GM12878 (cell line): ENCODE data around the gene MRNIP. TPM values are rescaled to one million over a fixed set of nuclear protein-coding genes. Genes with fewer than 3 reads are reported as not detected.

Source experiments
- ATF7 ChIP-seq: fragments of 450-650 bp; IDR thresholded peaks from 2 replicates; pipeline ENCODE4 v1.6.1; 2016; ENCODE audit warnings: low read depth, mild to moderate bottlenecking
- BHLHE40 ChIP-seq, 2 experiments: fragments of 450-650 bp in 1 of 2; IDR thresholded peaks; 2 replicates each; pipeline ENCODE4 v1.6.1; 2011 to 2017; ENCODE audit warnings: low read depth in 2 of 2, borderline replicate concordance in 1 of 2, improper control_type of control experiment in 1 of 2, low read length in 1 of 2, mild to moderate bottlenecking in 1 of 2
- CBX5 ChIP-seq: sonication (generic); IDR thresholded peaks from 2 replicates; pipeline ENCODE4 v1.6.1; 2016; ENCODE audit warnings: low read depth, moderate library complexity, mild to moderate bottlenecking, inconsistent platforms
- CEBPZ ChIP-seq: fragments of 150-350 bp; IDR thresholded peaks from 2 replicates; pipeline ENCODE4 v1.6.1; 2016; ENCODE audit warnings: low read depth, low read length
- CREM ChIP-seq: IDR thresholded peaks from 2 replicates; pipeline ENCODE4 v1.6.1; 2014; ENCODE audit warnings: antibody characterized with exemption, low read depth
- DPF2 ChIP-seq: fragments of 450-650 bp; IDR thresholded peaks from 2 replicates; pipeline ENCODE4 v1.6.1; 2017; ENCODE audit warnings: mild to moderate bottlenecking
- EZH2 ChIP-seq: IDR thresholded peaks from 2 replicates; pipeline ENCODE4 v1.6.1; 2012; ENCODE audit warnings: low read depth, mild to moderate bottlenecking, control low read depth, inconsistent platforms, low read length, borderline replicate concordance; ENCODE audit not compliant: control insufficient read depth
- HDAC6 ChIP-seq: fragments of 200-600 bp; sonication (generic); IDR thresholded peaks from one replicate; pipeline ENCODE4 v1.8.0; 2017; ENCODE audit warnings: antibody characterized with exemption; ENCODE audit not compliant: unreplicated experiment
- IRF3 ChIP-seq: fragments of 450-650 bp; IDR thresholded peaks from 2 replicates; pipeline ENCODE4 v1.6.1; 2014; ENCODE audit warnings: mild to moderate bottlenecking
- LARP7 ChIP-seq: fragments of 450-650 bp; IDR thresholded peaks from 2 replicates; pipeline ENCODE4 v1.6.1; 2017; ENCODE audit warnings: mild to moderate bottlenecking
- MEF2B ChIP-seq: fragments of 450-650 bp; IDR thresholded peaks from 2 replicates; pipeline ENCODE4 v1.6.1; 2018; ENCODE audit warnings: mild to moderate bottlenecking, moderate library complexity; ENCODE audit not compliant: partially characterized antibody, poor library complexity, severe bottlenecking
- MTA2 ChIP-seq: fragments of 450-650 bp; IDR thresholded peaks from 2 replicates; pipeline ENCODE4 v1.6.1; 2016; ENCODE audit warnings: low read depth, mild to moderate bottlenecking, moderate library complexity
- NFIC ChIP-seq: IDR thresholded peaks from 2 replicates; pipeline ENCODE4 v1.6.1; 2012; ENCODE audit warnings: low read depth, mild to moderate bottlenecking, inconsistent platforms, low read length, moderate library complexity
- NR2F1 ChIP-seq: fragments of 450-650 bp; conservative IDR thresholded peaks from 2 replicates; pipeline ENCODE4 v1.6.1; 2017; ENCODE audit warnings: mild to moderate bottlenecking
- POLR2AphosphoS2 ChIP-seq: IDR thresholded peaks from 2 replicates; pipeline ENCODE4 v1.6.1; 2011; ENCODE audit warnings: low read depth, mild to moderate bottlenecking, low read length, improper control_type of control experiment, moderate library complexity
- RFX5 ChIP-seq: IDR thresholded peaks from 2 replicates; pipeline ENCODE4 v1.6.1; 2011; ENCODE audit warnings: low read depth, low read length, improper control_type of control experiment
- RUNX3 ChIP-seq: IDR thresholded peaks from 2 replicates; pipeline ENCODE4 v1.6.1; 2012; ENCODE audit warnings: low read length, inconsistent platforms
- SREBF1 ChIP-seq: IDR thresholded peaks from 2 replicates; pipeline ENCODE4 v1.6.1; 2012; ENCODE audit warnings: mild to moderate bottlenecking, low read length
- STAT1 ChIP-seq: fragments of 450-650 bp; conservative IDR thresholded peaks from 2 replicates; pipeline ENCODE4 v1.6.1; 2014; ENCODE audit warnings: antibody characterized with exemption, mild to moderate bottlenecking
- SUPT20H ChIP-seq: IDR thresholded peaks from 2 replicates; pipeline ENCODE4 v1.6.1; 2011; ENCODE audit warnings: low read depth, mild to moderate bottlenecking, low read length, moderate library complexity, borderline replicate concordance; ENCODE audit not compliant: control insufficient read depth
- TCF12 ChIP-seq: IDR thresholded peaks from 2 replicates; pipeline ENCODE4 v1.6.1; 2011; ENCODE audit warnings: low read depth, mild to moderate bottlenecking, low read length
- ZBTB4 ChIP-seq: fragments of 450-650 bp; formaldehyde crosslinking; IDR thresholded peaks from 2 replicates; pipeline ENCODE4 v1.4.0; 2022; ENCODE audit warnings: mild to moderate bottlenecking, moderate library complexity
- polyA plus RNA-seq, 11 experiments: library from polyadenylated mRNA; depleted of rRNA in 4 of 11; unstranded in 6 of 11; stranded (reverse) in 5 of 11; fragments of >200 nt; fragmentation: Nextera tagmentation in 4 of 11; fragmentation: Illumina TruSeq in 1 of 11; extraction: Ambion mirVana in 4 of 11; extraction: Trizol in 1 of 11; gene quantifications; 1 replicate in 1 of 11; 2 replicates in 10 of 11; pipeline versions ENCODE4 v1.2.1 to v1.2.3, GENCODE V29; 2011 to 2016; ENCODE audit warnings: inconsistent platforms in 2 of 11, missing spikeins in 2 of 11, low read depth in 1 of 11
- total RNA-seq, 4 experiments: library from RNA; depleted of rRNA in 3 of 4; stranded (reverse); fragments of >200 nt in 3 of 4; fragmentation: Illumina TruSeq in 1 of 4; extraction: Trizol in 1 of 4; gene quantifications; 2 replicates each; pipeline versions ENCODE4 v1.2.1 to v1.2.3, GENCODE V29; 2013 to 2021
- TF ChIP-seq, protein P1 (sequence below): IDR thresholded peaks from 2 replicates; pipeline ENCODE4 v1.6.1; 2012; ENCODE audit warnings: low read depth, low read length, improper control_type of control experiment

MRNIP gene
- total and polyA plus RNA-seq, 10 of the 15 experiments (the other 5 are each of a cell fraction or from before 2014, with no cell fraction given), result 2.4 to 30.4 (median 13.1) TPM

GRCh38 chr5:179803651-179804554 is 54.7 kb downstream of the MRNIP start (continued):
- TF ChIP-seq ZBTB4 (CRISPR knock-in tag), result no peak
- TF ChIP-seq LARP7, result no peak
- no peak for TF ChIP-seq CREM
- TF ChIP-seq BHLHE40 (IDR thresholded peaks at IDR 0.05; ENCODE audit: borderline replicate concordance in 1 of 2, low read depth in 2 of 2, low read length in 1 of 2), result no peak
- TF ChIP-seq STAT1, result no peak
- no peak for TF ChIP-seq IRF3
- TF ChIP-seq EZH2, result no peak
- no peak for TF ChIP-seq SREBF1
- TF ChIP-seq NR2F1, result no peak
- TF ChIP-seq TCF12, result no peak
- TF ChIP-seq POLR2AphosphoS2, result peak; percentile 10; the same call in 1 of the 2 replicates
- no peak for TF ChIP-seq NFIC
- peak; percentile 55 for TF ChIP-seq RFX5
- TF ChIP-seq MEF2B, result peak; percentile 14
- no peak for TF ChIP-seq HDAC6
- no peak for TF ChIP-seq ATF7
- 0 out of 2 replicates have a peak, but pooled peaks have one; percentile 36 for TF ChIP-seq RUNX3
- TF ChIP-seq MTA2, result 0 out of 2 replicates have a peak, but pooled peaks have one; percentile 13
- TF ChIP-seq CBX5, result no peak
- TF ChIP-seq, protein P1, sequence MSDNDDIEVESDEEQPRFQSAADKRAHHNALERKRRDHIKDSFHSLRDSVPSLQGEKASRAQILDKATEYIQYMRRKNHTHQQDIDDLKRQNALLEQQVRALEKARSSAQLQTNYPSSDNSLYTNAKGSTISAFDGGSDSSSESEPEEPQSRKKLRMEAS, result no peak
- no peak for TF ChIP-seq CEBPZ
- TF ChIP-seq DPF2, result no peak
- no peak for TF ChIP-seq SUPT20H
